ENCODE data around the gene PHC1.

Gene PHC1

DNA sequence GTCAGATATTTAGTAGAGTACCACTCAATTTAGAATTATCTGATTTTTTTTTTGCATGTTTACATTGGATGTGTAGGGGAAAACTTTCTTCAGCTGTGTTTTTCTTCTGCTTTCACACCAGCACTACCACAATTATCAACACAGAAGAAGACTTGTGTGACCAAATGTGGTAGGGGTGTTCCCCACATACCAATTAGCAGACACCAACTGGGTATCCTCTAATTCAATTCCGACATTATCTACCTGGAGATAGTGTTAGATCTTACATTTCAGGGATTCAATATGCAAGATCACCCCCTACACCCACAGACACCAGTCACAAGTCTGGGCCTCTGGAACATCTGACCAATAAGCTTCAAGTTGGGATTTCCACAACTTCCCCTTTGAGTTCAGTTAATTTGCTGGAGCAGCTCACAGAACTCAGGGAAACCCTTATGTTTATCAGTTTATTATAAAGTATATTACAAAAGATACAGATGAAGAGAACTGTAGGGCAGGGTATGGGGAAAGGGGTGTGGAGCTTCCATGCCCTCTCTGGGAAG lies 71.0 kb downstream of the PHC1 start:
- no peak for DNase-seq (ENCODE audit: low read depth)
- TF ChIP-seq, protein P1, sequence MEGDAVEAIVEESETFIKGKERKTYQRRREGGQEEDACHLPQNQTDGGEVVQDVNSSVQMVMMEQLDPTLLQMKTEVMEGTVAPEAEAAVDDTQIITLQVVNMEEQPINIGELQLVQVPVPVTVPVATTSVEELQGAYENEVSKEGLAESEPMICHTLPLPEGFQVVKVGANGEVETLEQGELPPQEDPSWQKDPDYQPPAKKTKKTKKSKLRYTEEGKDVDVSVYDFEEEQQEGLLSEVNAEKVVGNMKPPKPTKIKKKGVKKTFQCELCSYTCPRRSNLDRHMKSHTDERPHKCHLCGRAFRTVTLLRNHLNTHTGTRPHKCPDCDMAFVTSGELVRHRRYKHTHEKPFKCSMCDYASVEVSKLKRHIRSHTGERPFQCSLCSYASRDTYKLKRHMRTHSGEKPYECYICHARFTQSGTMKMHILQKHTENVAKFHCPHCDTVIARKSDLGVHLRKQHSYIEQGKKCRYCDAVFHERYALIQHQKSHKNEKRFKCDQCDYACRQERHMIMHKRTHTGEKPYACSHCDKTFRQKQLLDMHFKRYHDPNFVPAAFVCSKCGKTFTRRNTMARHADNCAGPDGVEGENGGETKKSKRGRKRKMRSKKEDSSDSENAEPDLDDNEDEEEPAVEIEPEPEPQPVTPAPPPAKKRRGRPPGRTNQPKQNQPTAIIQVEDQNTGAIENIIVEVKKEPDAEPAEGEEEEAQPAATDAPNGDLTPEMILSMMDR (conservative IDR thresholded peaks at IDR 0.05; ENCODE audit: low read depth, low read length) = no peak
- H3K4me3 ChIP-seq (ENCODE audit: low read length) = no peak overlapping the region

DNA sequence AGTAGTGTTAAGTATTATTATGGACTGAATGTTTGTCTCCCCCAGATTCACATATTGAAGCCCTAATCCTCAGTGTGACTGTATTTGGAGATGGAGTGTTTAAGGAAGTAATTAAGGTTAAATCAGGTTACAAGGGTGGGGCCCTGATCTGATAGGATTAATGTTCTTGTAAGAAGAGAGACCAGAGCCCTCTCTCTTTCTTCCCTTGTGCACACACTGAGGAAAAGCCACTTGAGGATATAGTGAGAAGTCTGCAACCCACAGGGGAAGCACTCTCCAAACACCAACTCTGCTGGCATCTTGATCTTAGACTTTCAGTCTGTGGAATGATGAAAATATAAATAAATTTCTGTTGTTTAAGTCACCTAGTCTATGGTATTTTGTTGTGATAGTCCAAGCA lies 72.9 kb downstream of the PHC1 start:
- TF ChIP-seq, protein P1 (conservative IDR thresholded peaks at IDR 0.05; ENCODE audit: low read depth, low read length) = no peak
- no peak overlapping the region for H3K4me3 ChIP-seq (ENCODE audit: low read length)
- DNase-seq (ENCODE audit: low read depth) = no peak

DNA sequence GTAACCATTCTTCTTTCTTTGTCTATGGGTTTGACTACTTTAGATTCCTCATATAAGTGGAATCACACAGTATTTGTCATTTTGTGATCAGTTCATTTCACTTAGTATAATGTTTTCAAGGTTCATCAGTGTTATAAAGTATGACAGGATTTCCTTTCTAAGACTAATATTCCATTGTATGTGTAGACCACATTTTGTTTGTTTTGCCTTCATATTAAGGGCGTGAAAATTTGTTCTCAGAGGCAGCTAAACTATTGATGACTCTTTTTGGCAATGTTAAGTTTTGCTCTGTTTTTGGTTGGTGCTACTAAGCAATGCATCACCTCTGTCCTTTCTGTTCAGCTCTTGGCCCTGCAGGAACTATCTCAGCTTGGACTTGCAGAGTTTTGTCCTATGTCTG lies 73.4 kb downstream of the PHC1 start:
- TF ChIP-seq, protein P1 (conservative IDR thresholded peaks at IDR 0.05; ENCODE audit: low read depth, low read length) = no peak
- no peak overlapping the region for H3K4me3 ChIP-seq (ENCODE audit: low read length)
- DNase-seq (ENCODE audit: low read depth) = no peak

- no peak for DNase-seq (ENCODE audit: low read depth)
- H3K4me3 ChIP-seq (ENCODE audit: low read length) = no peak within 1 kb of the TSS
- TF ChIP-seq, protein P1 (conservative IDR thresholded peaks at IDR 0.05; ENCODE audit: low read depth, low read length) = no peak
Observed at GRCh38 chr12:8989413-8989812, 75.1 kb downstream of the PHC1 start, which contains the start of gene KLRG1. Gene KLRG1 (plus strand): TSS chr12:8989546. CDS start chr12:8989636, 90 bp downstream.
